Endothelial cell of umbilical vein (primary cell): ENCODE data around the gene CREB3L2. TPM values are rescaled to one million over a fixed set of nuclear protein-coding genes. Genes with fewer than 3 reads are reported as not detected.
"Not testable (repeated sequence)": the region's sequence is repeated elsewhere in the genome, so short reads cannot be mapped to it uniquely, and the experiment has no call there.

ENCODE experiments used
- BruUV-seq: library from RNA; stranded (reverse); fragments of 400-500 nt; replicated peaks from 2 replicates; lab custom pipeline; 2021; lab: Mats Ljungman, UMichigan
- CTCF ChIA-PET: fragments of 300-600, 350-600 bp; sonication (Branson Sonifier 250); formaldehyde crosslinking; loops from one replicate; lab custom pipeline; 2021; ENCODE audit warnings: antibody characterized with exemption, inconsistent platforms; lab: Charles Lee
- POLR2A ChIA-PET: fragments of 300-600, 350-600 bp; sonication (Branson Sonifier 250); formaldehyde crosslinking; loops from one replicate; lab custom pipeline; 2021; ENCODE audit warnings: antibody characterized with exemption, inconsistent platforms; lab: Charles Lee
- DNase-seq: peaks from one replicate; pipeline ENCODE4 v3.0.0-alpha.2; 2011; ENCODE audit warnings: low read depth, low spot score
- FAIRE-seq: peaks from 2 replicates; lab custom pipeline; 2011; peaks lifted over from hg19 to GRCh38; lab: Jason Lieb, UNC
- H2AFZ ChIP-seq: 2 replicates; pipeline ENCODE4 v1.6.0; 2012; ENCODE audit warnings: low read depth, low read length, control low read depth, inconsistent platforms
- H3K27ac ChIP-seq: 2 replicates; pipeline ENCODE4 v1.5.1; 2011; ENCODE audit warnings: low read depth, mild to moderate bottlenecking, control low read depth, low read length, moderate library complexity; ENCODE audit not compliant: insufficient read depth
- H3K27me3 ChIP-seq, 2 experiments: 2 replicates each; pipeline versions ENCODE4 v1.6.0 to v1.6.1; 2011; ENCODE audit warnings: low read length in 2 of 2, mixed read lengths in 1 of 2; ENCODE audit not compliant: control insufficient read depth in 2 of 2, insufficient read depth in 2 of 2
- H3K36me3 ChIP-seq, 2 experiments: 2 replicates in 1 of 2; 3 replicates in 1 of 2; pipeline ENCODE4 v1.5.1; 2011; ENCODE audit warnings: low read length in 2 of 2, mild to moderate bottlenecking in 1 of 2, moderate library complexity in 1 of 2; ENCODE audit not compliant: control insufficient read depth in 2 of 2, insufficient read depth in 2 of 2; ENCODE audit errors: extremely low read depth in 1 of 2
- H3K4me1 ChIP-seq: 3 replicates; pipeline ENCODE4 v1.5.1; 2011; ENCODE audit warnings: mild to moderate bottlenecking, low read length; ENCODE audit not compliant: control insufficient read depth, insufficient read depth; ENCODE audit errors: extremely low read depth
- H3K4me2 ChIP-seq: 2 replicates; pipeline ENCODE4 v1.6.1; 2011; ENCODE audit warnings: low read length, control low read depth, mixed read lengths; ENCODE audit not compliant: insufficient read depth
- H3K4me3 ChIP-seq, 3 experiments: fragments of 200-600 bp in 1 of 3; sonication (generic), shearing (Covaris generic) in 1 of 3; replicated peaks in 1 of 3; 2 replicates each; pipeline ENCODE4 v1.5.1; 2011 to 2016; ENCODE audit warnings: control low read depth in 3 of 3, low read length in 3 of 3, mild to moderate bottlenecking in 2 of 3, inconsistent platforms in 1 of 3, low read depth in 1 of 3, moderate library complexity in 1 of 3; ENCODE audit not compliant: insufficient read depth in 1 of 3
- H3K79me2 ChIP-seq: 2 replicates; pipeline ENCODE4 v1.6.0; 2012; ENCODE audit warnings: low read length, inconsistent platforms; ENCODE audit not compliant: control insufficient read depth, insufficient read depth
- H3K9ac ChIP-seq: replicated peaks from 2 replicates; pipeline ENCODE3; 2011; ENCODE audit warnings: low read length, control low read depth; ENCODE audit not compliant: insufficient read depth; ENCODE audit errors: extremely low read depth
- H3K9me1 ChIP-seq: replicated peaks from 3 replicates; pipeline ENCODE4 v1.6.0; 2011; ENCODE audit warnings: mild to moderate bottlenecking, low read length; ENCODE audit not compliant: control insufficient read depth, insufficient read depth; ENCODE audit errors: extremely low read depth
- H3K9me3 ChIP-seq: replicated peaks from 2 replicates; pipeline ENCODE4 v1.5.1; 2012; ENCODE audit warnings: low read length, inconsistent platforms; ENCODE audit not compliant: control insufficient read depth, insufficient read depth
- H4K20me1 ChIP-seq: replicated peaks from 2 replicates; pipeline ENCODE3; 2011; ENCODE audit warnings: mild to moderate bottlenecking, low read length; ENCODE audit not compliant: control insufficient read depth, insufficient read depth; ENCODE audit errors: extremely low read depth
- CTCF ChIP-seq, 2 donors: IDR thresholded peaks; 1 replicate in 1 of 2; 2 replicates in 1 of 2; pipeline ENCODE4 v1.5.1; 2011; ENCODE audit warnings: low read length in 2 of 2, mild to moderate bottlenecking in 2 of 2, moderate library complexity in 2 of 2, control low read depth in 1 of 2, inconsistent platforms in 1 of 2, low read depth in 1 of 2; ENCODE audit not compliant: insufficient read depth in 1 of 2; ENCODE audit errors: extremely low read depth in 1 of 2
- EZH2 ChIP-seq: IDR thresholded peaks from 2 replicates; pipeline ENCODE4 v1.6.1; 2012; ENCODE audit warnings: borderline replicate concordance, low read depth, mild to moderate bottlenecking, moderate library complexity, low read length, inconsistent platforms; ENCODE audit not compliant: severe bottlenecking
- FOS ChIP-seq: IDR thresholded peaks from 2 replicates; pipeline ENCODE4 v1.6.1; 2011; ENCODE audit warnings: mild to moderate bottlenecking, low read length, moderate library complexity, borderline replicate concordance; ENCODE audit not compliant: insufficient read depth
- GATA2 ChIP-seq: IDR thresholded peaks from 2 replicates; pipeline ENCODE4 v1.7.0; 2011; ENCODE audit warnings: low read depth, mild to moderate bottlenecking, moderate library complexity, mixed read lengths, low read length; ENCODE audit not compliant: insufficient read length, insufficient read depth
- JUN ChIP-seq: IDR thresholded peaks from 2 replicates; pipeline ENCODE4 v1.6.1; 2011; ENCODE audit warnings: borderline replicate concordance, low read depth; ENCODE audit not compliant: insufficient read length, insufficient read depth
- MYC ChIP-seq: IDR thresholded peaks from one replicate; pipeline ENCODE4 v1.6.1; 2011; ENCODE audit warnings: mild to moderate bottlenecking, low read depth, low read length
- POLR2A ChIP-seq: IDR thresholded peaks from 2 replicates; pipeline ENCODE4 v1.6.1; 2012; ENCODE audit warnings: low read depth, mild to moderate bottlenecking, control low read depth, low read length
- POLR2AphosphoS5 ChIP-seq: IDR thresholded peaks from 2 replicates; pipeline ENCODE4 v1.6.1; 2012; ENCODE audit warnings: low read depth, mild to moderate bottlenecking, control low read depth, low read length, moderate library complexity; ENCODE audit not compliant: insufficient read depth
- dilution Hi-C: fragments of 300-500 bp; cut with MboI; formaldehyde crosslinking; loops from one replicate; pipeline ENCODE4 v1.15.0; 2019; ENCODE audit warnings: low sequenced_read_pairs; ENCODE audit not compliant: extremely low pct_ligation_motif_present
- intact Hi-C: fragments of 100-400 bp; cut with micrococcal nuclease; formaldehyde crosslinking; loops from one replicate; pipeline ENCODE4 v1.10.0; 2022
- polyA plus RNA-seq, 4 experiments: library from polyadenylated mRNA; depleted of rRNA in 3 of 4; stranded (reverse) in 3 of 4; unstranded in 1 of 4; fragments of >200 nt; gene quantifications; 2 replicates each; pipeline versions ENCODE4 v1.2.1 to v1.2.3, GENCODE V29; 2011 to 2012; ENCODE audit warnings: missing spikeins in 1 of 4
- total RNA-seq: library from RNA; stranded (reverse); gene quantifications from 2 replicates; pipeline ENCODE4 v1.2.3, GENCODE V29; 2021
- TF ChIP-seq, protein P1 (sequence below): IDR thresholded peaks from 2 replicates; pipeline ENCODE4 v1.6.1; 2011; ENCODE audit not compliant: insufficient read depth, insufficient read length

Gene CREB3L2
- total and polyA plus RNA-seq, 2 donors (not counting 3 experiments of a cell fraction or from before 2014, with no cell fraction given): 32.1 to 93.4 TPM

DNA sequence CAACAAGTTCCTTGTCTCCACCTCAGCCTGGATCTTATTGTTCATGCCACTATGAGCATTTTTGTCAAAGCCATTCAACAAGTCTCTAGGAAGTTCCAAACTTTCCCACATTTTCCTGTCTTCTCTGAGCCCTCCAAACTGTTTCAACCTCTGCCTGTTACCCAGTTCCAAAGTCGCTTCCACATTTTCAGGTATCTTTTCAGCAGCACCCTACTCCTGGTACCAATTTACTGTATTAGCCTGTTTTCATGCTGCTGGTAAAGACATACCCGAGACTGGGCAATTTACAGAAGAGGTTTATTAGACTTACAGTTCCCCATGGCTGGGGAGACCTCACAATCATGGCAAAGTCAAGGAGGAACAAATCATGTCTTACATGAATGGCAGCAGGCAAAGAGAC is 168.9 kb downstream of the CREB3L2 start:
- H3K27ac ChIP-seq, dilution Hi-C loops, DNase-seq, intact Hi-C loops, POLR2A ChIA-PET, H3K4me3 ChIP-seq, H3K9me1 ChIP-seq, H3K9ac ChIP-seq, H3K4me1 ChIP-seq, H4K20me1 ChIP-seq, FAIRE-seq, H3K4me2 ChIP-seq, CTCF ChIA-PET, H3K36me3 ChIP-seq, H3K27me3 ChIP-seq, H3K79me2 ChIP-seq, H3K9me3 ChIP-seq, BruUV-seq, H2AFZ ChIP-seq: not testable (repeated sequence)

- POLR2A ChIA-PET: no interaction called here
- DNase-seq (no peak), FAIRE-seq (no peak)
- no peak overlapping the region for H3K27ac ChIP-seq
- H3K4me2 ChIP-seq: no peak overlapping the region
- BruUV-seq: no TSS peak
- H4K20me1 ChIP-seq: no peaks in the 10 kb centered on the region
- no peak overlapping the region for H3K4me3 ChIP-seq
- peaks cover 0 to 2% of the 10 kb centered on the region in 2 experiments for H3K27me3 ChIP-seq
- H3K4me1 ChIP-seq: no peaks in the 10 kb centered on the region
- no peaks in the 10 kb centered on the region for H3K9me1 ChIP-seq
- dilution Hi-C loops: no loop called here
- H3K9ac ChIP-seq: no peak overlapping the region
- CTCF ChIA-PET: no interaction called here
- intact Hi-C loops: no loop called here
- H2AFZ ChIP-seq: no peak overlapping the region
- H3K9me3 ChIP-seq: no peaks in the 10 kb centered on the region
- no peaks in the 10 kb centered on the region for H3K36me3 ChIP-seq
- no peaks in the 10 kb centered on the region for H3K79me2 ChIP-seq
- no peak for TF ChIP-seq CTCF (IDR thresholded peaks at IDR 0.05; ENCODE audit: extremely low read depth in 1 of 2, insufficient read depth in 1 of 2, low read depth in 1 of 2, low read length in 2 of 2)
- TF ChIP-seq EZH2: no peak
- no peak for TF ChIP-seq POLR2AphosphoS5
- TF ChIP-seq POLR2A: no peak
- TF ChIP-seq, protein P1, sequence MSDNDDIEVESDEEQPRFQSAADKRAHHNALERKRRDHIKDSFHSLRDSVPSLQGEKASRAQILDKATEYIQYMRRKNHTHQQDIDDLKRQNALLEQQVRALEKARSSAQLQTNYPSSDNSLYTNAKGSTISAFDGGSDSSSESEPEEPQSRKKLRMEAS: no peak
- no peak for TF ChIP-seq FOS
- TF ChIP-seq GATA2: no peak
- no peak for TF ChIP-seq JUN
- no peak for TF ChIP-seq MYC
Observed at GRCh38 chr7:137832382-137832781, 169.5 kb downstream of the CREB3L2 start.

GRCh38 chr7:137831555-137831954 is 170.3 kb downstream of the CREB3L2 start:
- intact Hi-C loops, FAIRE-seq, dilution Hi-C loops, POLR2A ChIA-PET, H3K27me3 ChIP-seq, H3K4me3 ChIP-seq, H3K4me1 ChIP-seq, H3K27ac ChIP-seq, H3K9me3 ChIP-seq, H3K9ac ChIP-seq, H4K20me1 ChIP-seq, CTCF ChIA-PET, BruUV-seq, H3K36me3 ChIP-seq, H2AFZ ChIP-seq, DNase-seq, H3K79me2 ChIP-seq, H3K9me1 ChIP-seq, H3K4me2 ChIP-seq: not testable (repeated sequence)
